Thoracic aorta (tissue), 2 donors: Measurements from ENCODE around the gene GLIS2. TPM values are rescaled to one million over a fixed set of nuclear protein-coding genes. Genes with fewer than 3 reads are reported as not detected.

Experiments
- ATAC-seq: fragments of 150-250 bp; one replicate; pipeline ENCODE4 v1.8.0; 2017; ENCODE audit warnings: low read depth; ENCODE audit not compliant: insufficient number of reproducible peaks, low FRiP score
- DNase-seq: peaks from one replicate; pipeline ENCODE4 v3.0.0-alpha.2; 2020; ENCODE audit warnings: low spot score
- H3K27ac ChIP-seq, 2 donors: fragments of 200-600 bp; sonication (generic); 1 replicate in 1 of 2; 2 replicates in 1 of 2; pipeline ENCODE4 v1.5.1; 2016; ENCODE audit warnings: mild to moderate bottlenecking in 2 of 2, moderate library complexity in 2 of 2
- H3K27me3 ChIP-seq: fragments of 200-600 bp; sonication (generic); replicated peaks from 2 replicates; pipeline ENCODE4 v1.6.0; 2016; ENCODE audit warnings: mild to moderate bottlenecking; ENCODE audit not compliant: insufficient read depth
- H3K36me3 ChIP-seq: fragments of 200-600 bp; sonication (generic); one replicate; pipeline ENCODE4 v1.5.1; 2016
- H3K4me1 ChIP-seq, 2 donors: fragments of 200-600 bp; sonication (generic); 1 replicate in 1 of 2; 2 replicates in 1 of 2; pipeline versions ENCODE4 v1.5.1 to v1.6.0; 2016; ENCODE audit warnings: low read depth in 2 of 2, mild to moderate bottlenecking in 1 of 2; ENCODE audit not compliant: control insufficient read depth in 1 of 2
- H3K4me3 ChIP-seq: fragments of 200-600 bp; sonication (generic); 2 replicates; pipeline ENCODE4 v1.5.1; 2016; ENCODE audit warnings: mild to moderate bottlenecking
- H3K9me3 ChIP-seq: fragments of 200-600 bp; sonication (generic); 2 replicates; pipeline ENCODE4 v1.5.1; 2016
- total RNA-seq, 2 donors: library from RNA; depleted of rRNA; stranded (reverse); fragments of >200 nt; gene quantifications; one replicate each; pipeline versions ENCODE4 v1.1.0 to v1.2.3, GENCODE V29; 2016
- TF ChIP-seq, protein P1 (sequence below): fragments of 200-600 bp; sonication (generic); IDR thresholded peaks from one replicate; pipeline ENCODE4 v1.5.1; 2019; ENCODE audit warnings: antibody characterized with exemption

The GLIS2 gene
- total RNA-seq, 2 donors from 2014 or later = 19.5 to 32.9 TPM

DNA sequence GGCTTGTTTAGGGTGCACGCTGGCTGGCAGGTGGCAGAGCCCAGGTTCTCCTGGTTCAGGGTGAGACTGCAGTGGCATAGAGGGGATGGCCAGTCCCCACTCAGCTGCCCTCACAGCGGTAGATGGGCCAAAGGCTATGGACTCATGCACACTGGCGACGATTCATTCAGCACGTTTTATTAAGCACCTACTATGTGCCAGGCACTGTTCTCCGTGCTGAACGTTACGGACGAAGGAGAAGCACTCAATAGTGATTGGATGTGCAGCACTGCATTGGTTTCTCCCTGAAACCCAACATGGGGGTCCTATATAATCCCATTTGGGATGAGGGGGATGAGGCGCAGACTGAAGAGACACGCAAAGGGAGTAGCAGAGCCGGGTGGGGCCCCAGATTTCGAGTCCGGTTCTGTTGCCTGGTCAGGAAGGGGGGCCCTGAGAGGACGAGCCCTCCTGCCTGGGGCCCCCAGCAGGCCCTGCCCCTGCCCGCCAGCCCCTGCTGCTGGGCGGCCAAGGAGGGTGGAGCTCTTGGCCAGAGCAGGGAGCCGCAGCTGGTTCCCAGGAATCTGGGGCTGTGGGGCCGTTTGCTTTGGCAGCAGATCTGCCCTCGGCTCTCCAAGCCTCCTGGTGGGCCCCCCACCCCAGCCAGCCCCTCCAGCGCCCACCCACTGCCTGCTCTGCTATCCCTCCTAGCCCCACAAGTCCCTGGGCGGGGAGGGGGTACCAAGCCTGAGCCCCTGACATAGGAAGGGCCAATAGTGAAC lies 8.8 kb downstream of the GLIS2 start:
- DNase-seq (no peak), ATAC-seq (no peak)
- TF ChIP-seq, protein P1, sequence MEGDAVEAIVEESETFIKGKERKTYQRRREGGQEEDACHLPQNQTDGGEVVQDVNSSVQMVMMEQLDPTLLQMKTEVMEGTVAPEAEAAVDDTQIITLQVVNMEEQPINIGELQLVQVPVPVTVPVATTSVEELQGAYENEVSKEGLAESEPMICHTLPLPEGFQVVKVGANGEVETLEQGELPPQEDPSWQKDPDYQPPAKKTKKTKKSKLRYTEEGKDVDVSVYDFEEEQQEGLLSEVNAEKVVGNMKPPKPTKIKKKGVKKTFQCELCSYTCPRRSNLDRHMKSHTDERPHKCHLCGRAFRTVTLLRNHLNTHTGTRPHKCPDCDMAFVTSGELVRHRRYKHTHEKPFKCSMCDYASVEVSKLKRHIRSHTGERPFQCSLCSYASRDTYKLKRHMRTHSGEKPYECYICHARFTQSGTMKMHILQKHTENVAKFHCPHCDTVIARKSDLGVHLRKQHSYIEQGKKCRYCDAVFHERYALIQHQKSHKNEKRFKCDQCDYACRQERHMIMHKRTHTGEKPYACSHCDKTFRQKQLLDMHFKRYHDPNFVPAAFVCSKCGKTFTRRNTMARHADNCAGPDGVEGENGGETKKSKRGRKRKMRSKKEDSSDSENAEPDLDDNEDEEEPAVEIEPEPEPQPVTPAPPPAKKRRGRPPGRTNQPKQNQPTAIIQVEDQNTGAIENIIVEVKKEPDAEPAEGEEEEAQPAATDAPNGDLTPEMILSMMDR = no peak
- no peaks in the 10 kb centered on the region for H3K9me3 ChIP-seq
- peaks cover 64 to 99% of the 10 kb centered on the region in 2 donors for H3K4me1 ChIP-seq
- no peaks in the 10 kb centered on the region for H3K27me3 ChIP-seq
- peak overlapping the region; percentile 93 to 94 for H3K27ac ChIP-seq
- peak overlapping the region; percentile 54 for H3K4me3 ChIP-seq
- H3K36me3 ChIP-seq = no peaks in the 10 kb centered on the region

DNA sequence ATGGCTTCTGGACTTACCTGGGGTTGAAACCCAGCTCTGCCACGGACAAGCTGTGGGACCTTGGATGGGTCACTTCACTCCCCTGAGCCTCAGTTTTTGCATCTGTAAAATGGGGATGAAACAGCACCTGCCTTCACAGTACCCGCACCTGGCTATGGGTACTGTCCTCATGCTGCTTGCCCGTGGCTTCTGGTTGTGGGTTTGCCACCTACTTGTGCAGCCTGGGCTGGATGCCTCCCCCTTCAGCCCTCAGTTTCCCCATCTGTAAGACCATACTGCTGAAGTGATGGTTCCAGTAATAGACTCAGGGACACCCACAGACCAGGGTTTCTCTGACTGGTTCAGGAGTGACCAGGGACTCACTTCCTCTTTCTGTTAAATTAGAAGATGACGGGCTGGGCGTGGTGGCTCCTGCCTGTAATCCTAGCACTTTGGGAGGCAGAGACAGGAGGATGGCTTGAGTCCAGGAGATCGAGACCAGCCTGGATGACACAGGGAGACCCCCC lies 9.4 kb downstream of the GLIS2 start:
- H3K9me3 ChIP-seq = no peaks in the 10 kb centered on the region
- H3K4me3 ChIP-seq = peak overlapping the region; percentile 54
- H3K27ac ChIP-seq = peak overlapping the region; percentile 93 to 94
- DNase-seq (no peak), ATAC-seq (no peak)
- H3K4me1 ChIP-seq = peaks cover 58 to 99% of the 10 kb centered on the region in 2 donors
- TF ChIP-seq, protein P1 = no peak
- no peaks in the 10 kb centered on the region for H3K36me3 ChIP-seq
- H3K27me3 ChIP-seq = no peaks in the 10 kb centered on the region

DNA sequence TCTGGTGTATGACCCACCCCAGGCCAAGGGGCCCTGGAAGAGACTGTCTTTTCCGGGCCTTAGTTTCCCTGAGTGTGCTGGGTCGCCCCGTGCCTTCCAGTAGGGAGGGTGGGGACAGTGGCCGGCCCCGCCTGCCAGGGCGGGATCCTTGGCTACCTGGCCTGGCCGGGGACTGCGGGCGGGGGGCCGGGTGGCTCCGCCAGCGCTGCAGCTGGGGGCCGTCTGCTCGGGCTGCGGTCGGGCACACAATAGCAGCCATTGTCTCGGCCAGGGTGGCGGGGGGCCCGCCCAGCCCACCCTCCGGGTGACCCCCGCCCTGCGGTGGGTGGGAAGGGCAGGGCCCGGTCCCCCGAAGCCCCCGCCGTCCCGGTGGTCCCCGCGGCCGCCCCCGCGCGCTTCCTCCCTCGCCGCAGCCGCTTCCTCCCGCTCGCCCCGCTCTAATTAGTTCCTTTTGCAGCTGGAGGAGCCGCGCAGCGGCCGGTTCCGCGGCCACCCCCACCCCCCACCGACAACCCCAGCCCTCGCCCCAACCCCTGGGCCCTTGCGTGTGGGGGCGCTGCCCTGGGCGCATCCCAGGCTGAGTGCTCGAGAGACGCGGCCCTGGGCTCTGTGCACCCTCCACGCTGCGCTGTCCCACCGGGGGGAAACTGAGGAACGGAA lies 11.6 kb downstream of the GLIS2 start:
- peak overlapping the region; percentile 74 for H3K4me3 ChIP-seq
- no peak for DNase-seq

DNA sequence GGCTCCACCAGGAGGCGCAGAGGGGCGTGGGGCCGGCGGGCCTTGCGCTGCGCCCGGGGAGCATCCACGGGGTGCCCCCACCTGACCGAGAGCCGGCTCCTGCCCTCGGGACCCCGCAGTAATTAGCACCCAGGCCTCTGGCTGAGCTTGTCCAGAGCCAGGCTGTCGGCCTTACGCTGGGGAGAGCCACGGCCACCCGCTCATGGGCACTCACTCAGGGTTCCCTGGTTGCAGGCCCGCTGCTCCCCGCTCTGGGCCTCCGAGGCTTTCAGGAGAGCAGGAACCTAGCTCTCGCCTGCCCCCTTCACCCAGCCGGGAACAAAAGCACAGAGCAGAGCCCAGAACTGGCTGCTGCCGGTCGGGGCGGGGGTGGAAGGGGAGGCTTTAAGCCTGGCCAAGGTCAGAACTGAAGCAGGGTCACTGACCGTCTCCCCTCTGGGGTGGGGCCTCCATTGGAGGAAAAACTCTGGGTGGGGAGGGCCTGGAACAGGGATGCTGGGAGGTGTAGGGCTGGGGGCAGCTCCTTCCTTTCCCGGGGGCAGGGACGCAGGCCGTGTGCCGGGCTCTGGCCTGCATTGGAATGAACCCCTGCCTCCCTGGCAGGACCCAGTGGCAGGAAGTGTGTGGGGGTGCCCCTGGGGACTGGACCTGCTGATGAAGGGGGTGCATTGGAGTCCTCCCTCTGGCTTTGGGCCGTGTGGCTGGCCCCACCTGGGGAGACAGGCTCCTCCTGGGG lies 12.3 kb downstream of the GLIS2 start:
- no peak for DNase-seq
- Histone ChIP-seq H3K4me1 (peaks cover 42 to 76% of the 10 kb centered on the region in 2 donors), H3K36me3 (peaks cover 8% of the 10 kb centered on the region), H3K27ac (peak overlapping the region; percentile 52 to 58), H3K9me3 (no peaks in the 10 kb centered on the region), H3K4me3 (peak overlapping the region; percentile 74), H3K27me3 (no peaks in the 10 kb centered on the region)
- no peak for ATAC-seq
- TF ChIP-seq, protein P1 = peak; percentile 65

More for the DNA sequence above, 11.6 kb downstream of the GLIS2 start:
- Histone ChIP-seq H3K27ac (peak overlapping the region; percentile 52 to 58), H3K36me3 (peaks cover 7% of the 10 kb centered on the region), H3K9me3 (no peaks in the 10 kb centered on the region), H3K4me1 (peaks cover 46 to 83% of the 10 kb centered on the region in 2 donors), H3K27me3 (no peaks in the 10 kb centered on the region)
- TF ChIP-seq, protein P1 = no peak
- ATAC-seq = no peak
